ENCODE measurements around the gene KLHL33.
"Not testable (repeated sequence)": the region's sequence is repeated elsewhere in the genome, so short reads cannot be mapped to it uniquely, and the experiment has no call there.

Gene KLHL33

DNA sequence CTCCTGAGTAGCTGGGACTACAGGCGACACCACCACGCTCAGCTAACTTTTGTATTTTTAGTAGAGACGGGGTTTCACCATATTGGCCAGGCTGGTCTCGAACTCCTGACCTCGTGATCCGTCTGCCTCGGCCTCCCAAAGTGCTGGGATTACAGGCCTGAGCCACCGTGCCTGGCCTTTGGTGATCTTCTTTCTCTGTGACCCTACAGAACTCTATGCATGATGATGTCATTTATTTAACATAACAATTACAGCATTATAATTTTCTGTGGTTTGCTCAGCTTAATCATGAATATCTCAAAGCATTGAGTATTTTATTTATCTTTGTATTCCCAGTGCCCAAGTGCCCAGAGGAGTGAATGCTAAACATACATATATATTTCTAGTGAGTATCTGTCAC lies 16.9 kb upstream of the KLHL33 start:
- not testable (repeated sequence) for DNase-seq

DNA sequence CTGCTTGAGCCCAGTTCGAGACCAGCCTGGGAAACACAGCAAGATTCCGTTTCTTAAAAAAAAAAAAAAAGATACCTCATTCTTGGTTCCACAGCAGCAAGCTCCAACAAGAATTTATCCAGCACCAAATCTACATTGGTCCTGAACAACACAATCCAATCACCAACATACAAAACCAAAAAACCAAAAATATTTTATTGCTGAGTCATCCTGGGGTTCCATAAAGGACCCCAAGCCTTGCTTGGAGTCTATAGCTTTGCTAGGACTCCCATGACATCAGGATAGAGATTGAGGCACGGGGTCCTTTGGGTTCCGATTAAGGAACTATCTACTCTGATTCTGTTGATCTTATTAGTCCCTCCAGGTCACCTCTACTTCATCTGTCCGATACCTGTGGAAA lies 10.9 kb upstream of the KLHL33 start:
- DNase-seq: no peak

DNA sequence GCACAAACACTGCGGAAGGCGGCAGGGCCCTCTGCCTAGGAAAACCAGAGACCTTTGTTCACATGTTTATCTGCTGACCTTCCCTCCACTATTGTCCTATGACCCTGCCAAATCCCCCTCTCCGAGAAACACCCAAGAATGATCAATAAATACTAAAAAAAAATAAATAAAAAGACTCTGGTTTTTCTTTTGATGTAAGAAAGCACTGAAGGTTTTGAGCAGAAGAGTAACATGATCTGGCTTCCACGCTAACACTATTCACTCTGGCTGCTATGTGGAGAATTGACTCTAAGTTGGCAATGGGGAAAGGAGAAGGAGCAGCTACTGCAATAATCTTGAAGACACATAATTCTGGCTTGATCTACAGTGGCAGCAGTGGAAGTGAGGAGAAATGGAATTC lies 7.7 kb upstream of the KLHL33 start:
- DNase-seq: not testable (repeated sequence)

DNA sequence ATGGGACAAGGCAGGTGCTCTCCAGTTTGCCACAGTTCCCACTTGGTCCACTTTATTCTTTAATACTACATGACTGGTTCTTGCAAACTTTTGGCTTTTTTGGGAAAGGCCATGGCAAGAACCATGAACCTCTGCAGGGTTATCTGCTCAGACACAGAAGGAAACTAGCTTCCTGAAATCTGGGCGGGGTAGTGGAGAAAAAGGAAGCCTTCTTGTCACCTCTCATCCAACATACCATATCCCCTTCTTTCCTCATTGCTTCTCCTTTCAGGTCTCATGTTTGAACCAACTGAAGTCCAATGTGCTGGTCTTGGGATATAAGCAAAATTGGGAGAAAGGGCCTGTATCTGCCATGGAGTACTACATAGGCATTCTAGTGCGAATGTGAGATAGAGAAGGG lies 5.5 kb upstream of the KLHL33 start:
- DNase-seq: no peak

DNA sequence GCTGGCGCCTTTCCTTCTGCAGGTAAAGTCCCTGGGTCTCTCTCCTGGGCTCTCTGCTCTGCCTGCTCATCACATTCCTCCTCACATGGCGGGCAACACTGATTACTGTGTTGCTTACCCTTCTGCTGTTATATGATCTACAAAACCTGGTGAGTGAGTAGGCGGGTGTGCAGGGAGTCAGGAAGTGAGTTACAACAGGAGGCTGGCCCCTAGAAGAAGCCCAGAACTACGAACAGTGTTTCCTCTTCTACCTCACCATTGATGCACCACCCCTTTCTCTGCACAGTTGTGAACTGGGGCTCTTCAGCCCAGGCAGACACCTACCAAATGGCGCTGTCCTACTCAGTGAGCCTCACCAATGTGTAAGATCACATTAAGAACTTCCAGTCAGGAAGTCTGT lies 4.9 kb upstream of the KLHL33 start:
- DNase-seq: no peak

DNA sequence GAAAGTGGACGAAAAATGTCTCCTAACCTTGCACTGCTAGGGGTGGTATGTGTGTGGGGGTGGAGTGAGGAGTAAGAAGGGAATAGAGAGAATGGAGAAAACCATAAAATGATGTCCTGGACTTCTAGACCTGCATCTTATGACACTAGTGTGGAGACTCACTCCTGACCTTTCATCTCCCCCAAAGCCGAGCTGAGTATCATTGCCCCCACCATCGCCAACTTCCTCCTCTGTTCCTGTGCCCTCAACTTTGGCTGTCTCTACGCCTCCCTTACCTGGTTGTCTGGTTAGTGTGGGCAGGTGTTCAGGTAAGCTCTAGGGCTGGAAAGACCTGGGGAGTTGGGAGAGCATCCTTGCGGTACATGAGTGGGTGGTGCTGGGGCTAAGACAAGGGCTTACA lies 4.5 kb upstream of the KLHL33 start:
- no peak for DNase-seq

DNA sequence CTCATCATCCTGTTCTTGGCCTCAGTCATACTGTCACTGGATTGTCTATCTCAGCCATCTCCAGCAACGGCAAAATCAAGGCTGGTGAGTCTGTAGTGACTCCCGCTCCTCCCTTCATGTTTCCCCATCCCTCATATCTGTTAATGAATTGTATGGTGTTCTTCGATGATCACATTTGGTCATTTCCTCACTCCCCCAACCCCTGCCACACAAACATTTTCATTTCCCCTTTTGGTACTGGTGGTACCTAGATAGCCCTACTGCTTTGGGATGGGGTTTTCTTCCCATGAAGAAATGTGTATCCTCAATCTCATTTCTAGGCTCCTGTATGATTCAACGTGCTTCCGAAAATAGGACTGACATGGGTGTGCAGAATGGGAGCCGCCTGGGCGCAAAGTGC lies 2.7 kb upstream of the KLHL33 start:
- DNase-seq: no peak

DNA sequence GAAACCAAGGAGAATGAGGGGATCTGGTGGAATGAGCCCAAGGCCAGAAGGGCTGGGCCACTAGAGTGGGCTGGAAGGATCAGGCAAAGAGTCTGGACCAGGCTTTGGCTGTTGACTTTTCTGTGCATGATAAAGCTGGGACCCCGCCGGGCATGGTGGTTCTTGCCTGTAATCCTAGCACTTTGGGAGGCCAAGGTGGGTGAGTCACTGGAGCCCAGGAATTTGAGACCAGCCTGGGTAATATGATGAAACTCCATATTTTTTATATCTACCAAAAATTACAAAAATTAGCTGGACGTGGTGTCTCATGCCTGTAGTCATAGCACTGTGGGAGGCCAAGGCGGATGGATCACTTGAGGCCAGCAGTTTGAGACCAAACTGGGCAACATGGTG lies 393 bp upstream of the KLHL33 start:
- no peak for DNase-seq

DNA sequence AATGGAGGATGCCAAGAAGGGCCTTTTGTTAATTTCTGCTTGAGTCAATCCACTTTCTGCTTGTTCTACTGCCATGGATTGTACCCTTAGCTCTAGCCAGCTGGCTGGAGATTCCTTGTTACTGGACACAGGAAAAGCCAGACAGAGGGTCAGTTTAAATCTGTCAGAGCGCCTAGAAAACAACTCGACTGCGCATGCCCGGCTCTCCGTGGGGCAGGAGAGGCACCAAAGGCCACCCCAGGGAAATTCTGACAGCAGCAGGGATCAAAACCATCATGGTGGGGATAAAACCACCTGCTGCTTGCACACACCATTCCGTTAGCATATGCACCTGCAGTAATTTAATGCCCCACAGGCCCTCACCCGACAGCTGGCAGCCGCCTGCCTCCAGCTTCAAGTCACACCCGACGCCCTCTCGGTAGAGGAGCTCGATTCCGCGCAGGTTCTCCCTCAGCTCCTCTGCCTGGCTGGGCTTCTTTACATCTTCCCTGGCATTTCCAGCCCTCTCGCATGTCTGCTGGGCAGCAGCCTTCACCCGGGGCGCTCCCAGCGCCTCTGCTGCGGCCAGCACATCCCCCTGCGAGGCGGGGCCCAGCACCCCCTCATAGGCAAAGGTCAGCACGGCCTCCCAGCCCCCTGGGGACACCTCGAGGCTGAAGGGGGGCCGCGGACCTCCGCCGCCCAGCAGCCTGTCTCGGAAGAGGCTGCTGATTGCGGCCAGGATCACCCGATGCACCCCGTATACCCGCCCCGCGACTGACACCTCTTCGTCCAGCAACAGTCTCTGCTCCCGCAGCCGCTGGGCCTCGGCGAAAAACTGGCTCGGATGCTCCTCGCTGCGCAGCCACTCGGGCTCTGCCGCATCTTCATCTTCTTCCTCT lies 1.0 kb downstream of the KLHL33 start:
- no peak for DNase-seq

DNA sequence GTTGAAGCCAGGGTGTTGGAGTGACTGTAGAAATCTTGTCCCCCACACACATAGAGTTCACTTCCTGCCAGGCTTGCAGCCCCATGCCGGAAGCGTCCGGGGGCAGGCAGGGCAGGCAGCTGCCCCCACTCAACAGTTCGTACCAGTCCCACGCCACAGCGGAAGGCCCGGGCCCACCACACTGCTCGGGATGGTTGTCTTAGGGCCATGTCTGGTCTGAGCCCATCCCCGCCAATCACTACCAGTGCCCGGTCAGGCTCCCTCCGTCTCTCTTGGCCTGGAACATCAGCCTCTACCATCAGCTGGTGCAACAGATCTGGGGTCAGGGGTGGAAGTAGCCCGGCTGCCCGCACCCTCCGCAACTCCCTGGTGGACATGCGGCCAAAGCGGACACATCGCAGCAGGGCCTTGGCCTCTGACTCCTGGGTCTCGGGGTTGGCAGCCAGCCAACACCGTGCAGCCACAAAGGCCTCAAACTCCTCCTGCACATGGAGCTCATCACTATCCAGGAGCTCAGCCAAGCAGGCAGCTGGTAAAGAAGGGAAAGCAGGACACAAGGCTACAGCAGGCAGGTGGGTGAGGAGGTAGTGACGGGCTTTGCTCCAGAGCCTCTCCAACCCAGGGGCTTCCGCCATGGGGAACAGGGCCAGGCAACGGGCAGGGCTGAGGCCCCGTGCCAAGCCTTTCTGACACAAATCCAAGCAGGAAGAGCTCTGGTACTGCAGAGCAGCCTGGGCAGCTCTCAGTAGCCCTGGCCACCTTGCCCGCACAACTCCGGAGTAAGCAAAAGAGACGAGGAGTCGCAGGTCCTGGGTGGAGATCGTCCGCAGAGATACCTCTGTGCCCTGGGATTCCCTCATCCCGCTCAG lies 5.9 kb downstream of the KLHL33 start:
- DNase-seq: no peak

DNA sequence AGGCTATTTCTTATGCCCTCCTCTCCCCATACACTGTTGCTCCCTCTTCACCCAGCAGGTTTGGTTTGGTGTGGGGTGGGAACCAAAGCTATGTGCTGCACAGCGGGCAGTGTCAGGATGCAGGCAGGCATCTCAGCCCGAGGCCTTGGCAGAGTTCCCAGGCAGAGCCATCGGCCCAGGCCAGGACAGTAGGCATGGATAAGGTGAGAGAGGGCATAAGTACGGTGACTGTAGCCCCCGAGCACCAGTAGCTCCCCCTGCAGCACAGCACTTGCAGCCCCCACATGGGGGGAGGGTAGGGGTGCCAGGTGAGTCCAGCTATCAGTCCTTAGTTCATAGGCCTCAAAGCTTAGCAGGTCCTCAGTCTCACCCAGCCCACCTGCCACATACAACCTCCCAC lies 7.2 kb downstream of the KLHL33 start:
- DNase-seq: no peak

DNA sequence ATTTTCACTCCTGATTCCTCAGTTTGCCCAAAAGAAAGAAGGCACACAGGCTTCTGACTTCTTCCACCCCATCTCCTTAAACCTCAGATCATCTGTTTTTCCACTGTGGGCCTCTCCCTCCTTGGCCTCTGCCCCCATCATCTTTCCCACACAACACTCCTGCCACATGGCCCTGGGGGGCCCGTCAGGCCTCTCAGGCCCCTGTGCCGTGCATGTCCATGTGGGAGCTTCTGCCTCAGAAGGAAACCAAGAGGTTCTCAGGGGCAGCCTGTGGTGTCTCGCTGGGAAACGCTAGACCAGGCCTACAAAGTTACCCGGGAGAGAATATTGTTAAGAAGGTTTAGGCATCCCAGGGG lies 8.0 kb downstream of the KLHL33 start:
- DNase-seq: no peak

DNA sequence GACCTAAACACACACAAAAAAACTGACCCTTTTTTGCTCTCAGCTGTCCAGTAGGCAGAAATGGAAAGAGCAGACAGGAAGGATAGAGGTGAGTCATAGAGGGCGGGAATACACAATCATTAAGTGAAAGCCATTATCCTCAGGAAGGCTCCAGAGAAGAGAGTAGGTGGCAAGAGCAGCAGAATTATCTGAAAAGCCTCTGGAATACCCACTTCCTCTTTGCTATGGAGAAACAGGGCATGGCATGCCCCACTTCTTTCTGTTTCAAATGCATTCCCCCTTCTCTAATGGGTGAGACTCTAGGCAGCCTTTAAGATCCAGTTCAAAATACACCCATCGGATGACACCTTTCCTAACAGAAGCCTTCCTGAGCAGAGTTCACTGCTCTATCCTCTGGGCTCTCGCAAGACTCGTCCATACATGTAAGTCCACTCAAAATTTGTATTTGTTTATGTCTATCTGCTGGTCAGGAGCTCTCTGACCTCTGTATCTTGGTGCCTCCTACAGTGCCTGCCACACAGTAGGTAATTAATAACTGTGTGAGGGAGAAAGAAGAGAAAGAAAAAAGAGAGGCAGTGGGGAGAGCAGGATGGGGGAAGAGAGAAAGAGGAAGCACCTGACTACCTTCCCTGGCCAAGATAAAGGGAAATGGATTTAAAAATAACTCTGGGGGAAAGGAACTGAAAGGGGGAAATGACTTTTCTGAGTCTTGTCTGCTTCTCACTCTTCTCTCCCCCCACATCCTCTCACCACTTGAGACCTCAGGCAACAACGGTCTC lies 8.5 kb downstream of the KLHL33 start:
- DNase-seq: no peak

DNA sequence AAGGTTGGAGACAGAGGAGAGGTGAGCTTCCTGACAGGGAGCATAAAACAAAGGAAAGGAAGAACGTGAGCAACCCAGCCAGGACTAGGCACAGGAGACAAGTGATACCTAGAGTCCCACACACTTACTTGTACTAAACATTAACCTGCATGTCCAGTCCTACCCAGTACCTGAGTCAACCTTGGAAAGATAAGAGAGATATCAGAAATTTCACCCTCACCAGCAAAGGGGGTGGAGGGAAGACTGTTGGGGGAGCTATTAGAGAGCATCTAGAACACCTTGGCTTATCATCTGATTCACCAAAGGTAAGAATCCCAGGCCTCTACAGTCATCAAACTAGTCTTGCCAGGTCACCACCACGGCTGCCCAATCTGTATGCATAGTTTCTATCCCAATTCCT lies 11.1 kb downstream of the KLHL33 start:
- DNase-seq: no peak

DNA sequence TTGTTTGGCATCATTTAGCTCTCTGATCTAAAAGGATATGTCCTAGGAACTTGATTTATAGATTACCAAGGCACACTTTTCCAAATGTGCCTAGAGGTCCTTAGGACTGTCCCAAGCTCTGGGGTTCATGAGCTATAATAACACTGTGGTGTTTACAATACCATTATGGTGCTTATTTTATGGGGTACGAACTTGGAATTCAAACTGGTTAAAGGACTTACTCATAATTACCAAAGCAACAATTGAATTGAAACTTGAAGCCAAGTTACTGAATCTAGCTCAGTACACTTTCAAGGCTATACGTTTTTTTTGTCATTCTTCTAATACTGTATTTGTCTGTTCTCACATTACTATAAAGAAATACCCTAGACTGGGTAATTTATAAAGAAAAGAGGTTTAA lies 13.1 kb downstream of the KLHL33 start:
- no peak for DNase-seq

DNA sequence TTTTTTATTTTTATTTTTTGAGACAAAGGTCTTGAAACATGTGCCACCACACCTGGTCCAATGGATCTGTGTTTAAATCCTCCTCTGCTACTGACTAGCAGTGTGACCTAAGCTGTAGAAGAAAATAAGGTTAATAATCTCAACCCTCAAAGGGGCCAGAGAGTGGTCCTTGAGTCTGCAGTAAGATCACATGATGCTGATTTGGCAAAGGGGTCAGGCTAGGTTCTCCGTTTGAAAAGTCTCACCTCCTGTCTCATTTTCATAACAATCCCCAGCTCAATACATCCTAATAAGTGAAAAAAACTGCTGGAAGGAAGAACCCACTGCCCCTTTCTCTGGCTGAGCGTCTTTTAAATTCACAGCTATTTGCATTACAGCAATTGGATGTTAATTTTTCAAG lies 14.7 kb downstream of the KLHL33 start:
- DNase-seq: no peak

DNA sequence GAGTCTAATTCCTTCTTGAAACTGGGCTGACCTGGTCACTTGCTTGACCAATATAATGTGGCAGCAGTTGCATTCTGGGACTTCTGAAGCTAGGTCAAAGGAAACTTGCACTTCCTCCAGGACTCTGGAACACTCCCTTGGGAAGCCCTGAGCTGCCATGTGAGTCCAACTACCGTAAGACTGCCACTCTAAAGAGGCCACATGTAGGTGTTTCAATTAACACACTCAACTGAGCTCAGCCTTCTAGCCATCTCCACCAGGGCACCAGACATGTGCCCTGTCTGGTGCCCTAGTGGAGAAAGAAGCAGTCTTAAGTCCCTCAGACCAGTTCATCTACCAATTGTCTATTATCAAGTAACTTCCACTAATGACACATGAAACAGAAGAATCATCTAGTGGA lies 16.5 kb downstream of the KLHL33 start:
- no peak for DNase-seq

DNA sequence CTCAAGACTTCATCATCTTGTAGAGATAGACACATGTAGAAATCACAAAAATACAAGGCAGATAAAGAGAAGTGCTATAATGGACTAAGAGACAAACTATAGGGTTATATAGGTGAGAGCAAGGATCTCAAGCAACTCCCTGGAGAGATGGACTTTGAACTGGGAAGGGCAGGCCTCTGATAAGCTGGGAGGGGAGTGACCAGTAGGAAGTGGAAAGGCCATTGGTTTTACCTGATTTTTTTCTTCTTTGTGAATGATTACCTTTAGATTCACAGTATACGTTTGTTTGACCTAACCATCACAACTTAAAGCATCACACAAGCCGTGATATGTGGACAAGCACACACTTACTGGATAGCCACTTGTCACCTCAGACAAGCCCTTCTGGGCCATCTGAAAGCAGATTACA lies 17.5 kb downstream of the KLHL33 start:
- DNase-seq: no peak

DNA sequence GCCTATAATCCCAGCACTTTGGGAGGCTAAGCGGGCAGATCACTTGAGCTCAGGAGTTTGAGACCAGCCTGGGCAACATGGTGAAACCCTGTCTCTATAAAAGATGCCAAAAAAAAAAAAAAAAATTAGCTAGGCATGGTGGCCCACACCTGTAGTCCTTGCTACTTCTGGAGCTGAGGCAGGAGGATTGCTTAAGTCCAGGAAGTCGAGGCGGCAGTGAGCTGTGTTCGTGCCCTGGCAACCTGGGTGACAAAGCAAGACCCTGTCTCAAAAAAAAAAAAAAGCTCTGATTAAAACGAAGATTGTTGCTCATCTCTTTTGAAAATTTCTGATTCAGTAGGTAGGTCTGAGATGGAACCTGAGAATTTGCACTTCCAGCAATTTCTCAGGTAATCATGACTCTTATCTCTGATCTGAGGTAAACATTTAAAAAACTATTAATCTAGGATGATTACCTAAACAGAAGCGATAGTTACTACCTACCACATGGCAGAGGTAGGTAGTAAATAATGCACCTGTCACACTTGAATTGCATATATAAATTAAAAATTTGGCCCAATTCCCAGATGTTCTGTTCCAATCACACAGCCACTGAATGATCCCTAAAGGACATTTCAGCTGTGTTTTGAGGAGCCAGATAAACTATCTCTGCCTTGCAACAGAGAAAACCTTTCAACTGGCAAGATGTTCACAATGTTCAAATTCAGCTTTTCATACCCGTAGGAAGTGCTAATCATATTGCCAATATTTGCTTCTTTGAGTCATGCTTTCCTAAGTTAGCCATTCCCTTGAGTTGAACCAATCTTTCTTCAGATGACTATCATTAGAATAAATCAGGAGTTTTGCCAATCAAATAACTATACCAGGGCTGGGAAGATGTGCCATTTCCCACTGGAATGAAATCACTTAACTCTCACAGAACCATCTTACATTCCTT lies 18.4 kb downstream of the KLHL33 start:
- DNase-seq: no peak

DNA sequence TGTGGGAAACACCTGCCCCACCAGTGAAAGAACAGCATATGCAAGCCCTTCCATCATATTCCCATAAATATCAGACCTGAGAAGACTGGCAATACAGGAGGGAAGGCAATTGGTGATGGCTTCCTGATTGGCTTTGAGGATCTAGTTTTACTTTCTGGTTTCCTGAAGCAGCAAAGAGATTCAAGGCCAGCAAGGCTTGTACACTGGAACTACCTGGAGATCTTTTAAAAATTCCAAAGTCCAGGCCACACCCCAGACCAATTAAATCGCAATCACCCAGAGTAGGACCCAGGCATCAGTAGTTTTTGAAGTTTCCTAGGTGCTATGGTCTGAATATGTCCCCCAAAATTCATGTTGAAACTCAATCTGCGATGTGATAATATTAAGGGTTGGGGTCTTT lies 19.7 kb downstream of the KLHL33 start:
- no peak for DNase-seq

DNA sequence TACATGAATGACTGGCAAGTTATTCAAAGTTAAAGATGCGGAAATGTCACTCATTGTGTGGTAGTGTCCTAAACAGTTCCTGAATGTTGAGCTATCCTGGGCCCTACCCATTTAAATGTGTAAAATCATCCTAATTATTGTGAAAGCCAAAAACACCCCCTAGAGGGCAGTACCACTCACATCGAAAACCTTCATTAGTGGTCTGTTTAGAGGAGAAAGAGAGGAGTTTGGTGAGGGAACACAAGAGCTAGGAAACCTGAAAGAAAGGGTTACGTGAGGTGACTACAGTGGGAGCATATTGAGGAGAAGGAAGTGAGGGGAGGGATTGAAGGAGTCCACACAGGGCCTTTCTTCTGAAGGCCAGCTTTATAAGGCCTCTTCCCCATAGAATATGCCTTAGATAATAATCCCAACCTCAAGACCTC lies 20.2 kb downstream of the KLHL33 start:
- no peak for DNase-seq

DNA sequence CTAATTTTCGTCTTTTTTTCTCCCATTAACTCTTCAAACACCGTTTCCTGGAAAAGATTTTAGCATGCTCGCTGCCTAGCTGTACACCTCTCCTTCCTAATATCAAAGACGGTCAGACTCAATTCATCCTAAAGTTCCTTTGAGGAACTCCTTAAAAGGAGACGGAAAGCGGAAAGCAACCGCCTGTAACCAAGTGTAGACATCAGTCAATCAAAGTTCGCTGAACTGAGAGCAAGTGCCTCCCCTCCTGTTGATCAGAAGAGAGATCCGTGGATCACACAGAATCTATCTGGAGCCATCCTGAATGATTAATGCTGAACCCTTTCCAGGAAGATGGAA lies 22.3 kb downstream of the KLHL33 start:
- no peak for DNase-seq
